Mucosa of stomach (tissue), 1 donor: Measurements from ENCODE around the gene ANAPC7.
"Not testable (repeated sequence)": the region's sequence is repeated elsewhere in the genome, so short reads cannot be mapped to it uniquely, and the experiment has no call there.

ENCODE experiments used
- H3K27me3 ChIP-seq: one replicate; pipeline ENCODE4 v1.7.0; 2013; ENCODE audit warnings: mild to moderate bottlenecking, low read length; ENCODE audit not compliant: control insufficient read depth, insufficient read depth
- H3K36me3 ChIP-seq: one replicate; pipeline ENCODE4 v1.7.0; 2013; ENCODE audit warnings: low read length; ENCODE audit not compliant: control insufficient read depth, insufficient read depth
- H3K4me1 ChIP-seq: one replicate; pipeline ENCODE4 v1.7.0; 2013; ENCODE audit warnings: mild to moderate bottlenecking, low read length; ENCODE audit not compliant: control insufficient read depth, insufficient read depth
- H3K4me3 ChIP-seq: one replicate; pipeline ENCODE4 v1.7.0; 2013; ENCODE audit warnings: low read length
- H3K9ac ChIP-seq: one replicate; pipeline ENCODE4 v1.7.0; 2013; ENCODE audit warnings: mild to moderate bottlenecking, low read length, moderate library complexity
- H3K9me3 ChIP-seq: one replicate; pipeline ENCODE4 v1.7.0; 2013; ENCODE audit warnings: mild to moderate bottlenecking, low read length, moderate library complexity; ENCODE audit not compliant: control insufficient read depth
- donor health status: Pancreatic carcinoma.

ANAPC7 gene

GRCh38 chr12:110420644-110421043 lies 17.1 kb upstream of the ANAPC7 start:
- not testable (repeated sequence) for H3K9me3 ChIP-seq, H3K27me3 ChIP-seq, H3K9ac ChIP-seq, H3K4me1 ChIP-seq, H3K36me3 ChIP-seq, H3K4me3 ChIP-seq

GRCh38 chr12:110417113-110417512 lies 13.6 kb upstream of the ANAPC7 start:
- not testable (repeated sequence) for H3K27me3 ChIP-seq, H3K4me3 ChIP-seq, H3K4me1 ChIP-seq, H3K9ac ChIP-seq, H3K9me3 ChIP-seq, H3K36me3 ChIP-seq

GRCh38 chr12:110410086-110410485 lies 6.6 kb upstream of the ANAPC7 start:
- not testable (repeated sequence) for H3K36me3 ChIP-seq, H3K9me3 ChIP-seq, H3K4me3 ChIP-seq, H3K27me3 ChIP-seq, H3K9ac ChIP-seq, H3K4me1 ChIP-seq

GRCh38 chr12:110405126-110405662 lies 1.7 kb upstream of the ANAPC7 start:
- H3K4me3 ChIP-seq, H3K27me3 ChIP-seq: not testable (repeated sequence)

GRCh38 chr12:110403976-110404682 lies 621 bp upstream of the ANAPC7 start:
- Histone ChIP-seq H3K9me3 (no peaks in the 10 kb centered on the region), H3K9ac (peak overlapping the region; percentile 94), H3K4me3 (peak overlapping the region; percentile 56), H3K4me1 (peaks cover 7% of the 10 kb centered on the region), H3K27me3 (no peaks in the 10 kb centered on the region), H3K36me3 (no peaks in the 10 kb centered on the region)

More at GRCh38 chr12:110405126-110405662, 1.7 kb upstream of the ANAPC7 start:
- H3K4me1 ChIP-seq, H3K9me3 ChIP-seq, H3K9ac ChIP-seq, H3K36me3 ChIP-seq: not testable (repeated sequence)

GRCh38 chr12:110382683-110383082 lies 20.8 kb downstream of the ANAPC7 start:
- no peaks in the 10 kb centered on the region for H3K27me3 ChIP-seq
- H3K9me3 ChIP-seq: no peaks in the 10 kb centered on the region
- H3K4me3 ChIP-seq: no peak overlapping the region
- H3K4me1 ChIP-seq: no peaks in the 10 kb centered on the region
- H3K36me3 ChIP-seq: peaks cover 12% of the 10 kb centered on the region
- H3K9ac ChIP-seq: no peak overlapping the region

GRCh38 chr12:110379631-110380030 lies 23.9 kb downstream of the ANAPC7 start:
- Histone ChIP-seq H3K9ac (no peak overlapping the region), H3K27me3 (no peaks in the 10 kb centered on the region), H3K9me3 (no peaks in the 10 kb centered on the region), H3K4me3 (no peak overlapping the region), H3K36me3 (peaks cover 8% of the 10 kb centered on the region), H3K4me1 (no peaks in the 10 kb centered on the region)

GRCh38 chr12:110379197-110379596 lies 24.3 kb downstream of the ANAPC7 start:
- Histone ChIP-seq H3K9ac (no peak overlapping the region), H3K27me3 (no peaks in the 10 kb centered on the region), H3K4me1 (no peaks in the 10 kb centered on the region), H3K9me3 (no peaks in the 10 kb centered on the region), H3K36me3 (peaks cover 8% of the 10 kb centered on the region), H3K4me3 (no peak overlapping the region)

GRCh38 chr12:110378131-110378790 lies 25.2 kb downstream of the ANAPC7 start:
- H3K36me3 ChIP-seq, H3K4me3 ChIP-seq, H3K9me3 ChIP-seq, H3K4me1 ChIP-seq, H3K9ac ChIP-seq, H3K27me3 ChIP-seq: not testable (repeated sequence)

- Histone ChIP-seq H3K9me3 (no peaks in the 10 kb centered on the region), H3K4me1 (peaks cover 10% of the 10 kb centered on the region), H3K4me3 (no peak overlapping the region), H3K9ac (no peak overlapping the region), H3K27me3 (no peaks in the 10 kb centered on the region), H3K36me3 (peaks cover 4% of the 10 kb centered on the region)
Observed at GRCh38 chr12:110373962-110374611, 29.4 kb downstream of the ANAPC7 start.

- H3K9me3 ChIP-seq: no peaks in the 10 kb centered on the region
- H3K27me3 ChIP-seq: no peaks in the 10 kb centered on the region
- H3K4me3 ChIP-seq: no peak overlapping the region
- peaks cover 10% of the 10 kb centered on the region for H3K4me1 ChIP-seq
- no peak overlapping the region for H3K9ac ChIP-seq
- H3K36me3 ChIP-seq: peaks cover 4% of the 10 kb centered on the region
Observed at GRCh38 chr12:110373425-110373824, 30.1 kb downstream of the ANAPC7 start.

- peaks cover 10% of the 10 kb centered on the region for H3K4me1 ChIP-seq
- no peaks in the 10 kb centered on the region for H3K9me3 ChIP-seq
- peaks cover 4% of the 10 kb centered on the region for H3K36me3 ChIP-seq
- no peaks in the 10 kb centered on the region for H3K27me3 ChIP-seq
- no peak overlapping the region for H3K4me3 ChIP-seq
- H3K9ac ChIP-seq: no peak overlapping the region
Observed at GRCh38 chr12:110373025-110373424, 30.5 kb downstream of the ANAPC7 start.
